Measurements from ENCODE around the gene MAP3K2. TPM values are rescaled to one million over a fixed set of nuclear protein-coding genes. Genes with fewer than 3 reads are reported as not detected.

MAP3K2 gene
- total RNA-seq, 1 donor from 2014 or later: 34.9 TPM

DNA sequence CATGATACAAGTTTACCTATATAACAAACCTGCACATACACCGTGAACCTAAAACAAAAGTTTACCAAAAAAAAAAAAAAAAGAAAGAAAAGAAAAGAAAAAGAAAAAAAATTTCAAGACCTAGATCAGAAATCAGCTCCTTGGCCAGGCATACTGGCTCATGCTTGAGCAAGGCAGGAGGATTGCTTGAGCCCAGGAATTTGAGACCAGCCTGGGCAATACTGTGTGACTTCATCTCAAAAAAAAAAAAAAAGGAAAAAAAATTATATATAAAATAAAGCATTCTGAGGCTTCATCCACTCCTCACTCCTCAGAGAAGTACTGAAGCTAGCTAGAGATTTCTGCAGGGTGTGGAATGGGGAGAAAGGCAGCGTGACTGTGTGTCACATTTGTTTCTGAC lies 18.7 kb upstream of the MAP3K2 start:
- no peak for DNase-seq

- DNase-seq: no peak
Observed at GRCh38 chr2:127405255-127405610, 17.5 kb upstream of the MAP3K2 start.

DNA sequence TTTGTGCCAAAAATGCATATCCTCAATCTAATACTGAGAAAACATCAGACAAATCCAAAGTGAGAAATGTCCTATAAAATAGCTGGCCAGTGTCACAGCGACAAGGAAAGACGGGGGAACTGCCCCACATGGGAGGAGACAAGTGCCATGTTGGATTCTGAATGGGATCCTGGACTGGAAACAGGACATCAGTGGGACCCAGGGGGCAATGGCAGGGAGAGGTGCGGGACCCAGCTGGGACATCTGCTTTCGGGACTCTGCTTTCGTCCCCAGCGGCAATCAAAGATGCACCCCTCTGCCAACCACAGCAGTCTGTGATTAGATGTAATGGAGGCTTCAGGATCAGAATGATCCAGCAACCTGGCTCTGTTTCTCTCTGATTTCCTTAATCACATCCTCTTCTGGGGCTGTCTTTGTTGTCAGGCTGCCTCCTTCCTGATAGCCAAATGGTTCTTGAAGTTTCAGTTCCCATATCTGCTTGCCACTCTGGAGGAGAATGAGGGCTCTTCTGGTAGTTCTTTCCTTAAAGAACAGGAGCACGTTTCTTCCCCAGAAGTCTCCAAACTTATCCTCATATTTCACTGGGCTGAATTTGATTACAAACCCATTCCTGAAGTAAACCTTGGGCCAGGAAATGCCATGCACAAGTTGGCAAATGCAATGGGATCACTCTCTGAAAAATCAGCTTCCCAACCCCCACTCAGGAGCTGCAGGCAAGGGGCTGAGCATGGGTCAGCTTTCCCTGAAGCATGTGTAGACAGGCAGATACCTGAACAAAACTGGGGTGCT lies 16.9 kb upstream of the MAP3K2 start:
- DNase-seq: no peak

DNA sequence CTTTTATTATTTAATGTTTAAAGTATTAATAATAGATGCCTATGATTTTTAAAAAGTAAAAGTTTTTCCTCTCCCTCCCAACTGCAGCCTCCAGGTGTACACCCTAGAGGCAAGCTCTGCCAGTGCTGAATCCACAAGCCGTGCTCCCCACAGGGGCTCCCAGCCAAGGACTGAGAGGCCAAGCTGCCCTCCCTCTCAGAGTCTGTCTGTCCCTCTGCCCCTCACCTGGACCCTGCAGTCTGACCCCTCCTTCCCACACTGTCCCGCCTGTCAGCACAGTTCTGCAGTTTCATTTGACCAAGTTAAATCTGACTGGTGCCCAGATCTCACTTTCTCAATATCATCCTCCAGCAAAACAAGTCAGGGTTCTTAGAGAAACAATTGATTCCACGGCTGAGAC lies 15.7 kb upstream of the MAP3K2 start:
- DNase-seq: no peak

GRCh38 chr2:127401757-127402695 lies 14.3 kb upstream of the MAP3K2 start:
- no peak for DNase-seq

DNA sequence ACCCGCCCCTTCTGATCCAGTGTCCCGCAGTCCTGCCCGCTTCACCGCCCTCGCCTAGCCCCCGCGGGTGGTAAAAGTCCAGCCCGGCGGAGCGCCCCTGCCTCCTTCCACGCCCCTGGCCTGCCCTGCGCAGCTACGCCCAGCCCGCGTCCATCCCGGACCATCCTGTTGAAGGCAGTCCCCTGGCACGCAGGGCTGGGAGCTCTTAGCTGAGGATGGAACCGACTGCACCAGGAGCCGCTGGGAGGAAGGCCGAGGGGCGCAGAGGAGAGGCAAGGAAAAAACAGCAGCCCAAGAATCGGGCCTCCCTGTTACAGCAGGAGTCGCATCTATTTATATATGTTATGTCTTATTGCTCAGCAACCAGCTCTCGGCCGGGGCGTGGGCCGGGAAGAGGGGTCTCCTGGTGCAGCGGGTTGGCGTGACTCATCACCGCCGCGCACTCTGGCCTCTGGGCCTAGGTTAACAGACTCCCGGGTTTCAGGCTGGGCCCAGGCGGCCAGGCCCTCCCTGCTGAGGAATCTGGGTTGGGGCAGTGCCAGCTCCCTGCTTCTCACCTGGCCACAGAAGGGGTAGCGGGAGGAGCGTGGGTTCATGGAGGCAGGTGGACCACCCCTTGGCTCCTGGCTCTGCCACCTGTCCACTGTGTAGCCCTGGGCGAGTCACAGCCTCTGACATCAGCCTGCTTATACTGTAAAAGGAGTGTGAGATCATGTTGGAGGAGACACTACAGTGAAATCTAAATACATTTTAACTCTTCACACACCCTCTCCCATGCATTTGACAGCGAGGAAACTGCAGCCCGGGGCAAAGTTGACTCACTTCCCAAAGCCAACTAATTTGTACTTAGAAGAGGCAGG lies 13.4 kb upstream of the MAP3K2 start:
- DNase-seq: no peak

GRCh38 chr2:127400533-127400896 lies 12.7 kb upstream of the MAP3K2 start:
- no peak for DNase-seq

GRCh38 chr2:127398239-127398590 lies 10.4 kb upstream of the MAP3K2 start:
- peak; percentile 48 for DNase-seq

- DNase-seq: no peak
Observed at GRCh38 chr2:127397568-127398238, 9.9 kb upstream of the MAP3K2 start.

DNA sequence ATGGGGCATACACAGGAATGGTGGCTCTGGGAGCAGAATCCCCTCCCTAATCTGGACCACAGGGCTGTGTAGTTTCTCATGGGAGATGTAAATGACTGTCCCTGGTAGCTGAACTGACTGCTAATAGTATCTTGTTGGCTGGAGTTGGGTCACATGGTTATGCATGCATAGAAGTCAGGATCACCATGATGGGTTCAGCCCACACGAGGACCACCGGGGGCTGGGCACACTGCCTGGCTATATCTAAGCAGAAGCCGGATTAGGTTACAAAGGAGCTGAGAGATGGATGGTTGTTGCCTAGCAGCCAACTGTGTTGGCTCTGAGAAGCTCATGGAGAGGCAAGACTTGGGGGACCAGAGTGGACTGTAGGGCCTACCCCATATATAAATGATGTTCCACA lies 6.7 kb upstream of the MAP3K2 start:
- DNase-seq: no peak

GRCh38 chr2:127392828-127393578 lies 5.2 kb upstream of the MAP3K2 start:
- no peak for DNase-seq

DNA sequence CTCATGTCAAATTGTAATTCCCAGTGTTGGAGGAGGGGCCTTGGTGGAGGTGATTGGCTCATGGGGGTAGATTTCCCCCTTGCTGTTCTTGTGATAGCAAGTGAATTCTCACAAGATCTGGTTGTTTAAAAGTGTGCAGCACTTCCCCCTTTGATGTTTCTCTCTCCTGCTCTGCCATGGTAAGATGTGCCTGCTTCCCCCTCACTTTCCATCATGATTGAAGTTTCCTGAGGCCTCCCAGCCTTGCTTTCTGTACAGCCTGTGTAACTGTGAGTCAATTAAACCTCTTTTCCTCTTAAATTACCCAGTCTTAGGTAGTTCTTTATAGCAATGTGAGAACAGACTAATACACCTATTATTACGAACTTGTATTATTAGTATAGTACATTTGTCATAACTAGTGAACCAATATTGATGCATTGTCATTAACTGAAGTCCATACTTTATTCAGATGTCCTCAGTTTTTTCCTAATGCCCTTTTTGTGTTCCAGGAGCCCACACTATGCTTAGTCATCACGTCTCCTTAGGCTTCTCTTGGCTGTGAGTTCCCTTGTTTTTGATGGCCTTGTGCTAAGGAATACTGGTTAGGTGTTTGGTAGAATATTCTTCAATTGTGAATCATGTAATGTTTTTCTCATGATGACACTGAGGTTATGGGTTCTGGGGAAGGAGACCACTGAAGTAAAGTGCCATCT lies 4.5 kb upstream of the MAP3K2 start:
- no peak for DNase-seq

DNA sequence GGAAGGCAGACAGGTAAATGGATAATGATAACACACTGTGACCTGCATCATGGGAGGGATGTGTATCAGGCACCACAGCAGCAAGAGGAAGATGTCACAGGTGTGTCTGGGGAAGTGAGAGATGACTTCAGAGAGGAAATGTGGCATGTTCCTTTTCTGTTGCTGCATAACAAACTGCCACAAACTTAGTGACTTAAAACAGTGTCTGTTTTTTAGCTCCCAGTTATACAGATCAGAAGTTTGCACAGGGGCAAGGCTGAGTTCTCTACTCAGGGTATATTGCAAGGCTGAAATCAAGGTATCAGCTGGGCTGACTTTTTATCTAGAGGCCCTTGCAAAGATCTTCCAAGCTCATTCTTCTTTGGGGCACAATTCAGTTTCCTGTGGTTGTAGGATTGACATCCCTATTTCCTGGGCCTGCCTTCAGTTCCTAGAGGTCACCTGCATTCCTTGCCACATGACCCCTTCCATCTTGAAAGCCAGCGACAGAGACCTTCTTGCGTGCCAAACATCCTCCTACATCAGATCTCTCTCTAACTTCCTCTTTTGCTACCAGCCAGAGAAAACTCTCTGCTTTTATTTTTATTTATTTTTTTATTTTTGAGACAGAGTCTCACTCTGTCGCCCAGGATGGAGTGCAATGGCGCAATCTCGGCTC lies 2.1 kb upstream of the MAP3K2 start:
- DNase-seq: no peak

- DNase-seq: peak; percentile 59
Observed at GRCh38 chr2:127388423-127389164, 819 bp upstream of the MAP3K2 start.

DNA sequence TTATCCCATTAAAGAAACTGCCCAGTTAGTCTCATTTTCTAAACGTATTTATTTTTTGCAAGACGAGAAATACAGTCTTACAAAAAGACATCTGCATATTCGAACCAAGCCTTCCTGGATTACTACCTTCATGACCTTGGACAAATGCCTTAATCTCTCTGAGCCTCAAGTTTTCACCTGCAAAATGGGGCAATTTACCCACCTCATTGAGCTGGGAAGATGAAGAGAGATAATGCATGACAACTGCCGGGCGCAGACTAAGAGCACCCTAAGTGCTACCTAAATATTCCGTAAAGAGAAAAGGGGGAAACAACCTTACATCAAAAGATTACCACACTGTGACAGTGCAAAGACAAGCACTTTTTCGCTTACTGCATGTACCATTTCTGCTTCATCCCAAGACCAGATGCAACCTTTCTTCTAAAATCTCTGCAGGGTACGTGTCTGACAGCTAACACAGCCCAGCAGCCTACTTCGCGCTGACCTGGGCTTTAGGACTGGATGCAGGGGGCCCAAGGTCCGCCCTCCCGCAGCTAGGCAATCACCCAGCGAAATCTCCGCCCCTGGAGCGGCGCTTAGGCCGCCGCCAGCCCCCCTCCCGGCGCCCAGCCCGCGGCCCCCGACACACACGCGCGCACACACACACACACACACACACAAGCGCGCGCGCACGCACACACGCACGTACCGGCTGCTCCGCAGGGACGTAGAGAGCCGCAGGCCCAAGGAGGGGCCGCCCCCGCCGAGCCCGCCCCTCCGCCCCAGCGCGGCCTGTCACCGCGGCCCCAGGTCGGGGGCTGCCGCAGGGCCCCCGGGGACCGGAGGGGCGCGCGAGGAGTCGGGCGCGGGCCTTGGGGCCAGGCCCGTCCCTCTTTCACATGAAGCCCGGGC lies 766 bp downstream of the MAP3K2 start:
- peak; percentile 84 for DNase-seq

- DNase-seq: no peak
Observed at GRCh38 chr2:127386246-127386645, 1.5 kb downstream of the MAP3K2 start.

DNA sequence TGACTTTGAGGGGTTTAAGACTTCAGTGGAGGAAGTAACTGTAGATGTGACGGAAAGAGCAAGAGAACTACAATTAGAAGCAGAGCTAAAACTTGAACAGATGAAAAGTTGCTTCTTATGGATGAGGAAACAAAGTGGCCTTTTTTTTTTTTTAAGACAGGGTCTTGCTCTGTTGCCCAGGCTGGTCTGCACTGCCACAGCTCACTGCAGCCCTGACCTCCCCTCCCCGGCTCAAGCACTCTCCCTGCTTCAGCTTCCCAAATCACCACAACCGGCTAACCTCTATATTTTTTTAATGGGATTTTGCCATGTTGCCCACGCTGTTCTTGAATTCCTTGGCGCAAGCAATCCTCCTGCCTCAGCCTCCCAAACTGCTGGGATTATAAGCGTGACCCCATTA lies 3.2 kb downstream of the MAP3K2 start:
- DNase-seq: no peak

DNA sequence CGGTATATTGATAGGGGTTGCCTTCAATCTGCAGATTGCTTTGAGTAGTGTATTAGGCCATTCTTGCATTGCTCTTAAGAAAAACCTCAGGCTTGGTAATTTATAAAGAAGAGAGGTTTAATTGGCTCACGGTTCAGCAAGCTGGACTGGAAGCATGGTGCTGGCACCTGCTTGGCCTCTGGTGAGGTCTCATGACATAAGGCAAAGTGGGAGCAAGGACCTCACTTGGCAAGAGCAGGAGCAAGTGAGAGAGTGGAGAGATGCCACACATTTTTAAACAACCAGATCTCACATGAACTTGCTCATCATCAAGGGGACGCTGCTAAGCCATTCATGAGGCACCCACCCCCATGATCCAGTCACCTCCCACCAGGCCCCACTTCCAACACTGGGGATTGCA lies 4.9 kb downstream of the MAP3K2 start:
- DNase-seq: no peak
